ENCODE measurements around the gene H1-8.

DNA sequence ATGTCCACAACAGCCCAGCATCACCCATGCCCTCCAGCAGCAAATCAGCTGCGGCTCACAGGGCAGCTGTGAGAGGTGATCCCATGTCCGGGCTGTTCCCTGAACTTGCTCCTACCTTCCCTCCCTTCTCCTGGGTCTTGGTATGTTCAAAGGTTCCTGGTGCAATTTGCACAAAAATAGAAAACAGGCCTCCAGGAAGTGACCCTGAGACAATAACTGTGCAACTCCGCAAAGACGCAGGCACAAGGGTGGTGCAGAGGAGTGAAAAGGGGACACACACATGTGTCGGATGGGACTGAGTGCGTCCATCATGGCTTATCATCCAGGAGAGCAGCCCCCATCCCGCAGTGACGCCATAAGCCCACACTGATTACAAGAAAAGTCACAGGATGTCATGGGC lies 47.2 kb downstream of the H1-8 start:
- TF ChIP-seq ARNTL (CRISPR knock-in tag; IDR thresholded peaks at IDR 0.05; ENCODE audit: borderline replicate concordance, low read depth) (no peak), ZNF70 (CRISPR knock-in tag; IDR thresholded peaks at IDR 0.05) (no peak), RARB (CRISPR knock-in tag; IDR thresholded peaks at IDR 0.05) (no peak)
